ENCODE data around the gene WDFY4. TPM values are rescaled to one million over a fixed set of nuclear protein-coding genes. Genes with fewer than 3 reads are reported as not detected.

WDFY4 gene
- total RNA-seq, 2 donors from 2014 or later: 0.70 to 2.0 TPM

GRCh38 chr10:48983648-48984351, 299.1 kb downstream of the WDFY4 start:
- H3K36me3 ChIP-seq: no peaks in the 10 kb centered on the region
- no peak for DNase-seq (ENCODE audit: low spot score)
- TF ChIP-seq, protein P1, sequence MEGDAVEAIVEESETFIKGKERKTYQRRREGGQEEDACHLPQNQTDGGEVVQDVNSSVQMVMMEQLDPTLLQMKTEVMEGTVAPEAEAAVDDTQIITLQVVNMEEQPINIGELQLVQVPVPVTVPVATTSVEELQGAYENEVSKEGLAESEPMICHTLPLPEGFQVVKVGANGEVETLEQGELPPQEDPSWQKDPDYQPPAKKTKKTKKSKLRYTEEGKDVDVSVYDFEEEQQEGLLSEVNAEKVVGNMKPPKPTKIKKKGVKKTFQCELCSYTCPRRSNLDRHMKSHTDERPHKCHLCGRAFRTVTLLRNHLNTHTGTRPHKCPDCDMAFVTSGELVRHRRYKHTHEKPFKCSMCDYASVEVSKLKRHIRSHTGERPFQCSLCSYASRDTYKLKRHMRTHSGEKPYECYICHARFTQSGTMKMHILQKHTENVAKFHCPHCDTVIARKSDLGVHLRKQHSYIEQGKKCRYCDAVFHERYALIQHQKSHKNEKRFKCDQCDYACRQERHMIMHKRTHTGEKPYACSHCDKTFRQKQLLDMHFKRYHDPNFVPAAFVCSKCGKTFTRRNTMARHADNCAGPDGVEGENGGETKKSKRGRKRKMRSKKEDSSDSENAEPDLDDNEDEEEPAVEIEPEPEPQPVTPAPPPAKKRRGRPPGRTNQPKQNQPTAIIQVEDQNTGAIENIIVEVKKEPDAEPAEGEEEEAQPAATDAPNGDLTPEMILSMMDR (IDR thresholded peaks at IDR 0.05): no peak
- no peak overlapping the region for H3K27ac ChIP-seq
- H3K4me3 ChIP-seq: no peak overlapping the region
- H3K27me3 ChIP-seq: no peaks in the 10 kb centered on the region
- H3K9me3 ChIP-seq: no peaks in the 10 kb centered on the region
- peaks cover 0 to 3% of the 10 kb centered on the region in 2 donors for H3K4me1 ChIP-seq

DNA sequence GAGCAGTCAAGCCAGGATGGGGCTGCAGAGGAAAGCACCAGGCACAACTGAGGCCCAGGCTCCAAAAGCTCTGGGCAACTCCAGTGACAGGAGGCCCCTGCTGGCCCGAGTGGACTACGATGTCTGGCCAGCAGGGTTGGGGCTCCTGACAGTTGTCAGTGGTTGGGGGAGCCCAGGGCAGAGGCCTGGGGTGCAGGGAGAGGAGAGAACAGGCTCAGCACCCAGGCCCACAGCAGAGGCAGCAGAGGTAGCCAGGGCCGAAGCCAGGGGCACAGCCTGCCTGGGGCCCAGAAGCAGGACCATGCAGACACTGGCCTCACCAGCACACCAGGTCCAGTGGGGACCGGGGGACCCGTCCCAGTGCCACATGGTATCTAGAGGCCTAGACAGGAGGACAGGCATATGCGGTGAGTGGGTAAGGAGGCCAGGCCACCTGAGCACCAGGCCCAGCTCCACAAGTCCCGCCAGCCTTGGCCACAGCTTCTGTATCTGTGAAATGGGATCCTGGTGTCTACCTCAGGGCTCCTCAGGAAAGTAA, 301.0 kb downstream of the WDFY4 start:
- Histone ChIP-seq H3K27ac (no peak overlapping the region), H3K36me3 (no peaks in the 10 kb centered on the region), H3K4me1 (peaks cover 0 to 3% of the 10 kb centered on the region in 2 donors), H3K9me3 (no peaks in the 10 kb centered on the region), H3K27me3 (no peaks in the 10 kb centered on the region), H3K4me3 (no peak overlapping the region)
- no peak for DNase-seq (ENCODE audit: low spot score)
- TF ChIP-seq, protein P1 (IDR thresholded peaks at IDR 0.05): no peak

DNA sequence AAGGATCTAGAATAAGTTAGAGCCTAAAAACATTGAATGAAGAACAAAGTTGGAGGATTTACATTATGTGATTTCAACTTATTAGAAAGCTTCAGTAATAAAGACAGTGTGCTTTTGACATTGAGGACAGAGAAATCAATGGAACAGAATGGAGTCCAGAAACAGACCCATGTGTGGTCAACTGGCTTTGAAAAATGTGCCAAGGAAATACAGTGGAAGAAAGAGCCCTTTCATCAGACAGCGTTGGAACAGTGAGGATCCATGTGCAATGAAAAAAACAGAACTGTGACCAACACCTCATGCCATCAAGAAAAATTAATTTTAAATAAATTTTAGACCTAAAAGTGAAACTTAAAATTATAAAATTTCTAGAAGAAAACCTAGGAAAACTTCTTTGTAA, 305.6 kb downstream of the WDFY4 start:
- TF ChIP-seq, protein P1 (IDR thresholded peaks at IDR 0.05): no peak
- H3K9me3 ChIP-seq: no peaks in the 10 kb centered on the region
- no peak for DNase-seq (ENCODE audit: low spot score)
- H3K4me3 ChIP-seq: no peak overlapping the region
- H3K27ac ChIP-seq: no peak overlapping the region
- no peaks in the 10 kb centered on the region for H3K36me3 ChIP-seq
- H3K27me3 ChIP-seq: no peaks in the 10 kb centered on the region
- H3K4me1 ChIP-seq: no peaks in the 10 kb centered on the region

- Histone ChIP-seq H3K4me3 (no peak overlapping the region), H3K4me1 (no peaks in the 10 kb centered on the region), H3K27ac (no peak overlapping the region), H3K36me3 (no peaks in the 10 kb centered on the region), H3K27me3 (no peaks in the 10 kb centered on the region), H3K9me3 (no peaks in the 10 kb centered on the region)
- DNase-seq (ENCODE audit: low spot score): no peak
- TF ChIP-seq, protein P1 (IDR thresholded peaks at IDR 0.05): no peak
Observed at GRCh38 chr10:48993627-48994026, 309.0 kb downstream of the WDFY4 start.

DNA sequence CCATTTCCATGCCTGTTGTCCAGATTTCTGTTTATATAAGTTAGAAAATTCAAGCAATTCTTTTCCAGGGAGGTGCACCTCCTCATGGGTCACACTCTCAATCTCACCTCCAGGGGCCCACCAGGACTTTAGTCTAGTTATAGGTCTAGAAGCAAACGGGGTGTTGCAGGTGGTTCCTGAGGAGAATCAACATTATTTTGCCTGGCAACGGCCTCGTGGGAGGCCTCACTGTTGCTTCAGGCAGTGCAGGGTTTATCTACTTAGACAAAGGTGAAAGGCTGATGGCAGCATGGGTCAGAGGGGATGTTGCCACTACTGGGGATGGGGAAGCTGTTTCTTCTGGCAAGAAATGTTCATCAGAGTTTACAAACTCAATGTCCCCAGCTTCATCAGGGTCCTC, 311.7 kb downstream of the WDFY4 start:
- DNase-seq (ENCODE audit: low spot score): no peak
- Histone ChIP-seq H3K9me3 (no peaks in the 10 kb centered on the region), H3K27ac (no peak overlapping the region), H3K36me3 (no peaks in the 10 kb centered on the region), H3K4me1 (peaks cover 0 to 1% of the 10 kb centered on the region in 2 donors), H3K27me3 (no peaks in the 10 kb centered on the region), H3K4me3 (no peak overlapping the region)
- TF ChIP-seq, protein P1 (IDR thresholded peaks at IDR 0.05): no peak
